Hematopoietic multipotent progenitor cell treated with erythropoietin and hydrocortisone succinate and interleukin-3 and kit ligand, for 17 days (in vitro differentiated cells): Measurements from ENCODE around the gene FBXL19.
"Not testable (repeated sequence)": the region's sequence is repeated elsewhere in the genome, so short reads cannot be mapped to it uniquely, and the experiment has no call there.

Experiments used
- DNase-seq: peaks from one replicate; pipeline ENCODE4 v3.0.0-alpha.2; 2015; ENCODE audit warnings: low spot score

FBXL19 gene

GRCh38 chr16:30923554-30924075 lies at the start of gene FBXL19:
Gene FBXL19 (plus strand): TSS chr16:30923572. CDS start chr16:30925755, 2,183 bp downstream.
- no peak for DNase-seq

DNA sequence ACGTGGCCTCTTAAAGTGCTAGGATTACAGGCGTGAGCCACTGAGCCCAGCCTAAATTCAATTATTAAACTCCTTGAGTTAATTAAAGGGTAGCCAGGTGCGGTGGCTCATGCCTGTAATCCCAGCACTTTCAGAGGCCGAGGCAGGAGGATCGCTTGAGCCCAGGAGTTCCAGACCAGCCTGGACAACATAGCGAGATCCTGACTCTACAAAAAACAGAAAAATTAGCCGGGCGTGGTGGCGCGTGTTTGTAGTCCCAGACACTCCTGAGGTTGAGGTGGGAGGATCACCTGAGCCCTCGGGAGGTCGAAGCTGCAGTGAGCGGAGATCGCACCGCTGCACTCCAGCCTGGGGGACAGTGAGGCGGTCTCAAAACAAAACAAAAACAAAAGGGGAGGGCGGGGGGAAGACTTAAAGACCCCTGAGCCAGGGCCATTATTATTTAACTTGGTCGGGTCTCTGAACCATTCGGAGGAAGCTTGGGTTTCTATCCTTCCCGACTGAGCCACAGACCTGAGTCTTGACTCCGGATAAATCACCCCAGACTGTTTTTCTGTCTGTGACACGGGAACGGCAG lies 49.0 kb upstream of the FBXL19 start:
- DNase-seq, result no peak

DNA sequence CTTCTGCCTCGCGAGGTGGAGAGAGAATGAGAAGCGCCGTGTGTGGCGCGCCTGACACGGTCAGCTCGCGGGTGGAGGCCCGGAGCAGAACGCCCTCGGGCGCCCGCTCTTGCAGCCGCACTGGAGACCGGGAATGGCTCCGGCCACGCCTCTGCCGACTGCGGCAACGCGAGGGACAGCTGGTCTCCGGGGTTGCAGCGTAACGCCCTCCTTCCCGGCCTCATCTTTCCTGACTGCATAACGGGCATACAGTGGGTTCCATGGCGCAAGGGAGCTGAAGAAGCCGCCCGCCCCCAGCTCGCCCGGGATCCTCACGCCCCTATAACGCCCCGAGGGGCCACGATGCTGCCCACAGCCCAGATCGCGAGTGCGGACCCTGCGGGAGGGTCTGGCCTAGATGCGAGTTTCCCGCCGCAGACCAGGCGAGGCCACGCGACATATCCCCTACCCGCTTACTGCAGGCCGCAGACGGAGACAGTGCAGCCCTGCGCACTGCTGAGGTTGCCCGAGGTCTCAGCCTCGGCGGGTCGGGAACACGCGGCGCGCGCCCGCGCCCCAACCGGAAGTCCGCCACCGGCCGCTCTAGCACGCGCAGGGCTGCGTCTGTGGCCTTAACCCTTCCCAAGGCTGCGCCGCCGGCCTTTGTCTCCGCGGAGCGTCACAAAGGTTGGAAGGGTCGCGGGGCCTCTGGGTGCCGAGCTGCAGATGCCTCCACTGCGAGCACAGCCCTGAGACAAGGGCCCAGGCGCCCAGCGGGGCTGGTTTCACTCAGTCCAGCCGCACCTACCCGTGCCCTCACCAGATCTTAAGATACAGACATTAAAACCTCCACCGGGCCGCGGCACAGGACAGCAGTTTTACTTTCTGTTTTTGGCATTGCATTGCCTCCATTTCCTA lies 48.3 kb upstream of the FBXL19 start:
- DNase-seq, result peak; percentile 77

- DNase-seq, result no peak
Observed at GRCh38 chr16:30875871-30876801, 47.2 kb upstream of the FBXL19 start.

GRCh38 chr16:30876867-30877266 lies 46.5 kb upstream of the FBXL19 start:
- DNase-seq, result no peak

GRCh38 chr16:30882429-30883310 lies 40.7 kb upstream of the FBXL19 start:
- no peak for DNase-seq

- DNase-seq, result no peak
Observed at GRCh38 chr16:30884760-30885159, 38.6 kb upstream of the FBXL19 start.

DNA sequence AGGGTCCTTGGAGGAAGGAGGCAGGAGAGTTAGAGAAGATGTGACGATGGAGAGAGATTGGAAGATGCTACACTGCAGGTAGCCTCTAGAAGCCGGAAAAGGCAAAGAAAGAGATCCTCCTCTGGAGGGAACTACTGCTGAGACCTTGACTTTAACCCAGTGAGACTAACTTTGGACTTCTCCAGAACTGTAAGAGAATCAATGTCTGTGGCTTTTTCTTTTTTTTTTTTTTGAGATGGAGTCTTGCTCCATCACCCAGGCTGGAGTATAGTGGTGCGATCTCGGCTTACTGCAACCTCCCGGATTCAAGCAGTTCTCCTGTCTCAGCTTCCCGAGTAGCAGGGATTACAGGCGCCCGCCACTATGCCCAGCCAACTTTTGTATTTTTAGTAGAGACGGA lies 38.2 kb upstream of the FBXL19 start:
- DNase-seq, result no peak

- DNase-seq, result no peak
Observed at GRCh38 chr16:30886145-30886544, 37.2 kb upstream of the FBXL19 start.

GRCh38 chr16:30887927-30888326 lies 35.4 kb upstream of the FBXL19 start:
- no peak for DNase-seq

- no peak for DNase-seq
Observed at GRCh38 chr16:30888856-30889499, 34.4 kb upstream of the FBXL19 start.

GRCh38 chr16:30889721-30890120 lies 33.7 kb upstream of the FBXL19 start:
- no peak for DNase-seq

GRCh38 chr16:30891043-30891823 lies 32.1 kb upstream of the FBXL19 start:
- not testable (repeated sequence) for DNase-seq

DNA sequence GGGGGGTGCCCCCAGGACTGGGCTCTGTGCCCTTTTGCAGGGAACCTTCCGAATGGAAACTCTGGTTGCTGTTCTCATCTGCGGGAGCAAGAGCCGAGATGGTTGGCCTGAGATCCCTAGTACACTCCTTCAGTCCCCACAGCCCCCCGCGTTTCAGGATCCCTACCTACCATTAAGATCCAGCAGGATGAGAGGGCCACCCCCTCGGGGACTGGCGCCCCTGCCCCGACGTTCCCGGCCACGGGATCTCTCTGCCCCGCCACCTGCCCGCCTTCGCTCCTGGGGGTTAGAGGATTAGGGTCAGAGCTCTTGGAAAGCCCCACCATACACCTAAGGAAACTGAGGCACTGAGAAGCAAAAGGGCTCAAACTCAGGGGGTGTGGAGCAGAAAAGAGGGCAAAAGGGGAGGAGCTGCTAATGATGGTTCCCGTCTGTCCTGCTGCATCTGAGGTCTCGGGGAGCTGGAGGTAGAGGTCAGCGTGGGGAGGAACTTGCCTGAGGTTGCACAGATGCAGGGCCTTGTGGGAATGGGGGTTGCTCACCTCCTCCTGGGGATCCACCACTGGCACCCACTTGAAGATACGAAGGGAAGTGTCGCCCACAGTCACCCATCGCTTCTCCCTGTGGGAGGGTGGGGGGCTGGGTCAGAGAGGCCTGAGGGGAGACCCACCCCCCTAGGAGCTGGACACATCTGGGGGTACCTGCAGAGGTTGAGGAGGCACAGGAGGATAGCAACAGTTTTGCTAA lies 30.5 kb upstream of the FBXL19 start:
- no peak for DNase-seq

- no peak for DNase-seq
Observed at GRCh38 chr16:30893417-30893743, 30.0 kb upstream of the FBXL19 start.

DNA sequence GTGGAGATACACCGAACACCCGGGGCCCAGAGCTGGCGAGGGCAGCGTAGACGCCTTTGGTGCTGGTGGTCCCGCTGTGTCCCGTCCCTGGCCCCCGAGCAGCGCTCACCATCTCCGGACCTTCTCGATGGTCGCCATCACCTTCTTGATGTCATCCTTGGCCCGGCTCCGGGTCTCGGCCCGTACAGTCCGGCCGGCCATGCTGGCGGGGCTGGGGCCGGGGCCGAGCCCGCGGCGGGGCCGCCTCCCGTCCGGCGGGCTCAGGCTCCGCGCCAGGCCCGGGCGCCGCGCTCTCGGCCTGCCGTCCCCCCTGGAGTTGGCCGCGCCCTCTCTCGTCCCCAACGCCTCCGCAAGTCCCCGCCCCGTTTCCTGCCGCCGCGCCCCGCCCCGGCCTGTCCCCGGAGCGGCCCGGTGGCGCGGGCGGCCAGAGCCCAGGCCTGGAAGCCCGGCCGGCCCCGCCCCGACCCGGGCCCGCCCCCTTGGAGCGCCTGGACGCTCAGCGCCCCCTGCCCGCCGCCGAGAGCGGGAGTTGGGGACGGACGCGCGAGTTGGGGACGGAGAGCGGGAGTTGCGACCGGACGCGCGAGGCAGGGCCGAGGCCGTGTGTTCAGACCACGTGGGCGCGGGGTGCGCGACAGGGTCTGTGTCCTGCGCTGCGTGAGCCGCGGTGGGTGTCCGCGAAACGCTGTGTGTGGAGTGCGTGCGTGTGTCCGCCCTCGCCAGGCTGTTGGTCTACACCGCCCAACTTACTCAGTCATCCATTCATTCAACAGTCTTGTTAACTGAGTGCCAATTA lies 29.4 kb upstream of the FBXL19 start, which contains the start of gene BCL7C:
BCL7C (minus strand) TSS at position 334 of the 796 bp plus-strand sequence; CDS start at position 201, 133 bp downstream.
- DNase-seq, result peak; percentile 83

DNA sequence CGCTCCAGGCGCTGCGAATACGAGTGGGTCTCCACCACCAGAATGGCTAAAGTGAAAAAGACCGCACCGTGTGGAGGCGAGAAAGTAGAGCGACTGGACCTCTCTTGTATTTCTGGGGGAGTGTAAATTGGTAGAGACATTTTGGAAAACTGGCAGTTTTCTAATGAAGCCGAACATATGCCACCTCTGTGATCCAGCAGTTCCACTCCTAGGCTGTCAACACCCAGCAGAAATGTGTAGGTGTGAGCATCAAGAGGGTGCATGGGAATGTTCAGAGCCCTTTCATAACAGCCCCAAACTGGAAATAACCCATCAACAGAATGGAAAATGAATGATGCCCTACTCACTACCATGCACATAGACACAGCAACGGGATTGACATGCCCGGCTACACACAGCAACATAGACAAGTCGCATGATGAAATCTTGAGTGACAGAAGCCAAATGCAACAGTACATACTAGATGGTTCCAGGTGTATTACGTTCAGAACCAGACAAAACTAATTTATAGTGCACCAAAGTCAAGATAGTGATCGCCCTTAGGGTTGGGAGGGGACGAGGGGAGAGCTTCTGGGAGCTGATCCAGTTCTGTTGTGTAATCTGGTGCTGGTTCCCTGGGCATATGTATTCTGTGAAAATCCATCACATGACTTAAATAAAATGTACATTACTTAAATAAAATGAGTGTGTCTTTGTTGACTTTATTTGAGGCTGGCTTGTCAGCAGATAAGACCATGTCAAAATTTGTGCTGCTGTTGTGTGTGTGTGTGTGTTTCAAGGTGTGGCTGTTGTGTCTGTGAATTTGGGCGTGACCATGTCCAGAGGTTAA lies 28.6 kb upstream of the FBXL19 start:
- DNase-seq, result peak; percentile 18
